IgD-negative memory B cell (primary cell): ENCODE measurements around the gene CDKL2. TPM values are rescaled to one million over a fixed set of nuclear protein-coding genes. Genes with fewer than 3 reads are reported as not detected.
A peak's percentile ranks its signal among the peaks of the same experiment; 100 is the strongest.
"Not testable (repeated sequence)": the region's sequence is repeated elsewhere in the genome, so short reads cannot be mapped to it uniquely, and the experiment has no call there.

Source experiments
- H3K27ac Mint-ChIP-seq, 3 donors: one replicate each; pipeline ENCODE4 v1.8.0; 2020 to 2022; ENCODE audit warnings: mild to moderate bottlenecking in 3 of 3, mixed read lengths in 3 of 3, moderate library complexity in 1 of 3
- H3K27me3 Mint-ChIP-seq: one replicate; pipeline ENCODE4 v1.8.0; 2021; ENCODE audit warnings: mixed read lengths
- H3K36me3 Mint-ChIP-seq: one replicate; pipeline ENCODE4 v1.8.0; 2020; ENCODE audit warnings: mild to moderate bottlenecking, mixed read lengths
- H3K4me1 Mint-ChIP-seq, 3 donors: one replicate each; pipeline ENCODE4 v1.8.0; 2020 to 2022; ENCODE audit warnings: mixed read lengths in 3 of 3, mild to moderate bottlenecking in 1 of 3
- H3K4me3 Mint-ChIP-seq, 4 donors: one replicate each; pipeline ENCODE4 v1.8.0; 2020 to 2022; ENCODE audit warnings: mild to moderate bottlenecking in 4 of 4, mixed read lengths in 4 of 4, moderate library complexity in 3 of 4
- H3K9me3 Mint-ChIP-seq, 3 donors: one replicate each; pipeline ENCODE4 v1.8.0; 2020 to 2021; ENCODE audit warnings: mixed read lengths in 3 of 3, mild to moderate bottlenecking in 1 of 3
- polyA plus RNA-seq: library from polyadenylated mRNA; unstranded; fragments of 300-500 nt; fragmentation: Illumina TruSeq; gene quantifications from one replicate; pipeline ENCODE4 v1.2.3, GENCODE V29; 2021

Gene CDKL2
- polyA plus RNA-seq = not detected

- H3K4me3 Mint-ChIP-seq = peak within 1 kb of the TSS; percentile 90 to 97 (median 96)
- peaks cover 2% of the 10 kb centered on the region for H3K36me3 Mint-ChIP-seq
- peak within 1 kb of the TSS; percentile 46 to 70 (median 47) for H3K27ac Mint-ChIP-seq
- H3K27me3 Mint-ChIP-seq = no peaks in the 10 kb centered on the region
- peaks cover 5 to 11% (median 8%) of the 10 kb centered on the region in 3 donors for H3K4me1 Mint-ChIP-seq
- H3K9me3 Mint-ChIP-seq = no peaks in the 10 kb centered on the region
These were observed at the start of gene CDKL2 for GRCh38 chr4:75630174-75630936. CDKL2 (minus strand) TSS chr4:75630528; CDS start chr4:75625988, 4,540 bp downstream.

- Mint-ChIP-seq H3K9me3 (no peaks in the 10 kb centered on the region), H3K27me3 (no peaks in the 10 kb centered on the region), H3K4me1 (peaks cover 2 to 3% (median 3%) of the 10 kb centered on the region in 3 donors), H3K4me3 (no peak overlapping the region), H3K27ac (no peak overlapping the region), H3K36me3 (no peaks in the 10 kb centered on the region)
These were observed 48.6 kb upstream of the CDKL2 start for GRCh38 chr4:75678965-75679364.

- H3K4me3 Mint-ChIP-seq = no peak overlapping the region
- H3K36me3 Mint-ChIP-seq = no peaks in the 10 kb centered on the region
- H3K4me1 Mint-ChIP-seq = peaks cover 3 to 8% (median 6%) of the 10 kb centered on the region in 3 donors
- no peaks in the 10 kb centered on the region for H3K9me3 Mint-ChIP-seq
- H3K27ac Mint-ChIP-seq = no peak overlapping the region
- H3K27me3 Mint-ChIP-seq = no peaks in the 10 kb centered on the region
These were observed 48.1 kb upstream of the CDKL2 start for GRCh38 chr4:75678473-75678872.

GRCh38 chr4:75675004-75675531 is 44.7 kb upstream of the CDKL2 start:
- H3K4me3 Mint-ChIP-seq = peak overlapping the region in 2 of 4 donors; percentile 16 to 43

GRCh38 chr4:75673959-75674328 is 43.6 kb upstream of the CDKL2 start:
- Mint-ChIP-seq H3K9me3 (peaks cover 0 to 5% (median 0%) of the 10 kb centered on the region in 3 donors), H3K4me1 (peaks cover 30 to 38% (median 32%) of the 10 kb centered on the region in 3 donors), H3K27me3 (no peaks in the 10 kb centered on the region), H3K27ac (peak overlapping the region; percentile 96 to 99 (median 98)), H3K4me3 (peak overlapping the region; percentile 94 to 100 (median 98)), H3K36me3 (peaks cover 3% of the 10 kb centered on the region)

More at GRCh38 chr4:75675004-75675531, 44.7 kb upstream of the CDKL2 start:
- Mint-ChIP-seq H3K27me3 (no peaks in the 10 kb centered on the region), H3K27ac (no peak overlapping the region), H3K9me3 (peaks cover 0 to 5% (median 0%) of the 10 kb centered on the region in 3 donors), H3K4me1 (peaks cover 21 to 31% (median 22%) of the 10 kb centered on the region in 3 donors), H3K36me3 (no peaks in the 10 kb centered on the region)

GRCh38 chr4:75673027-75673958 is 43.0 kb upstream of the CDKL2 start, which contains the start of gene G3BP2:
G3BP2 (minus strand) TSS chr4:75673411; CDS start chr4:75662025, 11,386 bp downstream.
- Mint-ChIP-seq H3K27ac (peak within 1 kb of the TSS; percentile 96 to 99 (median 98)), H3K27me3 (no peaks in the 10 kb centered on the region), H3K36me3 (peaks cover 4% of the 10 kb centered on the region), H3K4me3 (peak within 1 kb of the TSS; percentile 94 to 100 (median 98)), H3K9me3 (peaks cover 0 to 5% (median 0%) of the 10 kb centered on the region in 3 donors), H3K4me1 (peaks cover 36 to 45% (median 38%) of the 10 kb centered on the region in 3 donors)

GRCh38 chr4:75672461-75673026 is 42.2 kb upstream of the CDKL2 start:
- H3K27me3 Mint-ChIP-seq = no peaks in the 10 kb centered on the region
- peaks cover 4% of the 10 kb centered on the region for H3K36me3 Mint-ChIP-seq
- H3K9me3 Mint-ChIP-seq = peaks cover 0 to 5% (median 0%) of the 10 kb centered on the region in 3 donors
- H3K4me1 Mint-ChIP-seq = peaks cover 41 to 52% (median 46%) of the 10 kb centered on the region in 3 donors
- H3K4me3 Mint-ChIP-seq = peak overlapping the region; percentile 94 to 100 (median 98)
- H3K27ac Mint-ChIP-seq = peak overlapping the region; percentile 96 to 99 (median 98)

GRCh38 chr4:75671802-75672421 is 41.6 kb upstream of the CDKL2 start:
- H3K4me3 Mint-ChIP-seq = peak overlapping the region; percentile 94 to 100 (median 98)
- H3K27me3 Mint-ChIP-seq = no peaks in the 10 kb centered on the region
- peaks cover 4% of the 10 kb centered on the region for H3K36me3 Mint-ChIP-seq
- H3K27ac Mint-ChIP-seq = peak overlapping the region; percentile 96 to 99 (median 98)
- H3K4me1 Mint-ChIP-seq = peaks cover 44 to 58% (median 50%) of the 10 kb centered on the region in 3 donors
- peaks cover 0 to 5% (median 0%) of the 10 kb centered on the region in 3 donors for H3K9me3 Mint-ChIP-seq

GRCh38 chr4:75668596-75668995 is 38.3 kb upstream of the CDKL2 start:
- no peaks in the 10 kb centered on the region for H3K27me3 Mint-ChIP-seq
- peaks cover 0 to 5% (median 0%) of the 10 kb centered on the region in 3 donors for H3K9me3 Mint-ChIP-seq
- peaks cover 60 to 70% (median 65%) of the 10 kb centered on the region in 3 donors for H3K4me1 Mint-ChIP-seq
- H3K27ac Mint-ChIP-seq = peak overlapping the region in 2 of 3 donors; percentile 25 to 46
- H3K4me3 Mint-ChIP-seq = peak overlapping the region in 2 of 4 donors; percentile 28 to 58
- H3K36me3 Mint-ChIP-seq = peaks cover 4% of the 10 kb centered on the region

GRCh38 chr4:75667636-75668035 is 37.3 kb upstream of the CDKL2 start:
- Mint-ChIP-seq H3K27ac (peak overlapping the region in 2 of 3 donors; percentile 46 to 86), H3K4me1 (peaks cover 61 to 65% (median 65%) of the 10 kb centered on the region in 3 donors), H3K4me3 (peak overlapping the region in 2 of 4 donors; percentile 31 to 46)
- not testable (repeated sequence) for H3K27me3 Mint-ChIP-seq, H3K9me3 Mint-ChIP-seq, H3K36me3 Mint-ChIP-seq

GRCh38 chr4:75666299-75666698 is 36.0 kb upstream of the CDKL2 start:
- peaks cover 58 to 60% (median 59%) of the 10 kb centered on the region in 3 donors for H3K4me1 Mint-ChIP-seq
- H3K9me3 Mint-ChIP-seq = no peaks in the 10 kb centered on the region
- peak overlapping the region in 3 of 4 donors; percentile 18 to 43 (median 21) for H3K4me3 Mint-ChIP-seq
- no peaks in the 10 kb centered on the region for H3K27me3 Mint-ChIP-seq
- peak overlapping the region in 2 of 3 donors; percentile 14 to 46 for H3K27ac Mint-ChIP-seq
- H3K36me3 Mint-ChIP-seq = peaks cover 8% of the 10 kb centered on the region

GRCh38 chr4:75664604-75665003 is 34.3 kb upstream of the CDKL2 start:
- peaks cover 47 to 55% (median 48%) of the 10 kb centered on the region in 3 donors for H3K4me1 Mint-ChIP-seq
- not testable (repeated sequence) for H3K27me3 Mint-ChIP-seq, H3K36me3 Mint-ChIP-seq, H3K27ac Mint-ChIP-seq, H3K9me3 Mint-ChIP-seq, H3K4me3 Mint-ChIP-seq

- Mint-ChIP-seq H3K4me1 (peaks cover 28 to 44% (median 32%) of the 10 kb centered on the region in 3 donors), H3K9me3 (no peaks in the 10 kb centered on the region), H3K36me3 (peaks cover 4% of the 10 kb centered on the region), H3K27me3 (no peaks in the 10 kb centered on the region), H3K27ac (peak overlapping the region in 1 of 3 donors; percentile 25), H3K4me3 (no peak overlapping the region)
These were observed 32.3 kb upstream of the CDKL2 start for GRCh38 chr4:75662626-75663025.

- Mint-ChIP-seq H3K27ac (peak overlapping the region in 2 of 3 donors; percentile 26 to 47), H3K36me3 (peaks cover 5% of the 10 kb centered on the region), H3K4me1 (peaks cover 12 to 25% (median 19%) of the 10 kb centered on the region in 3 donors), H3K9me3 (no peaks in the 10 kb centered on the region), H3K27me3 (no peaks in the 10 kb centered on the region), H3K4me3 (peak overlapping the region in 1 of 4 donors; percentile 15)
These were observed 30.2 kb upstream of the CDKL2 start for GRCh38 chr4:75660491-75660890.
